Choroid plexus epithelial cell (primary cell): ENCODE measurements around the gene KHDC4.
"Not testable (repeated sequence)": the region's sequence is repeated elsewhere in the genome, so short reads cannot be mapped to it uniquely, and the experiment has no call there.

Experiments
- DNase-seq: peaks from one replicate; pipeline ENCODE4 v3.0.0-alpha.2; 2010; ENCODE audit warnings: low read depth
- H3K4me3 ChIP-seq: 2 replicates; pipeline ENCODE4 v1.5.1; 2011; ENCODE audit warnings: low read depth, mild to moderate bottlenecking, control low read depth, low read length, moderate library complexity
- CTCF ChIP-seq: conservative IDR thresholded peaks from 2 replicates; pipeline ENCODE4 v1.5.1; 2011; ENCODE audit warnings: low read depth, mild to moderate bottlenecking, control low read depth, inconsistent platforms, low read length, moderate library complexity

KHDC4 gene

GRCh38 chr1:155932081-155932480 lies 2.1 kb downstream of the KHDC4 start:
- no peak overlapping the region for H3K4me3 ChIP-seq
- DNase-seq: no peak
- TF ChIP-seq CTCF: no peak

DNA sequence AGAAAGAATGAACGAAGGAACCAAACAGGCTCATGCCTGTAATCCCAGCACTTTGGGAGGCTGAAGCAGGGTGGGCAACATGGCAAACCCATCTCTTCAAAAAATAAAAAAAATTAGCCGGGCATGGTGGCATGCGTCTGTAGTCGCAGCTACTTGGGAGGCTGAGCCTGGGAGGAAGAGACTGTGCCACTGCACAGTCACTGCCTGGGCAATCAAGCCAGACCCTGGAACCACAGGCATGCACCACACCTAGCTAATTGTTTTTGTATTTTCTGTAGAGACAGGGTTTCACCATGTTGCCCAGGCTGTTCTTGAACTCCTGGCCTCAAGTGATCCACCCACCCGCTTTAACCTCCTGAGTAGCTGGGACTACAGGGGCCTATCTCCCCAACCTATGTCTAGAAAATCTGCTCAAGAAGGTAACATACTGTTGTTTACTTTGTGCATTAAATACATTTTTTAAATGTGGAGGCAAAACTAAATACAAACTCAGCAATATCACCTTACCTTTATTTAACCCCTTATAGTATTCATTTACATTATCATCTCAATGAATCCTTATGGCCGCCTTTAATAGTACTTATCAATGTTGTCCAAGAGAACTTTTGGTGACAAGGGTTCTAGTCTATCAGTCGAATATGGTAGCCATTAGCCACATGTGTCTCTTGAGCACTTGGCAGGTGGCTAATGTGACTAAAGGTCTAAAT lies 2.7 kb downstream of the KHDC4 start:
- no peak for TF ChIP-seq CTCF
- H3K4me3 ChIP-seq: no peak overlapping the region

DNA sequence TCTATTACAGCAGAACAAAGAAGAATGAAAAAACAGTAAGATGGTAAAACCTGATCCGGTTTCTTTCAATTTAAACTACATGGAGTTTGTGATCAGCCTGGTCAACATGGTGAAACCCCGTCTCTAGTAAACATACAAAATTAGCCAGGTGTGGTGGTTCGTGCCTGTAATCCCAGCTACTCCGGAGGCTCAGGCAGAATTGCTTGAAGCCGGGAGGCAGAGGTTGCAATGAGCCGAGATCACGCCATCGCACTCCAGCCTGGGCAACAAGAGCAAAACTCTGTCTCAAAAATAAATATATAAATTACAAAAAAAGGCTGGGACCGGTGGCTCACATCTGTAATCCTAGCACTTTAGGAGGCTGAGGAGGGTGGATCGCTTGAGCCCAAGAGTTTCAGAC lies 3.5 kb downstream of the KHDC4 start:
- not testable (repeated sequence) for H3K4me3 ChIP-seq, DNase-seq

More for the DNA sequence above, 2.7 kb downstream of the KHDC4 start:
- no peak for DNase-seq

DNA sequence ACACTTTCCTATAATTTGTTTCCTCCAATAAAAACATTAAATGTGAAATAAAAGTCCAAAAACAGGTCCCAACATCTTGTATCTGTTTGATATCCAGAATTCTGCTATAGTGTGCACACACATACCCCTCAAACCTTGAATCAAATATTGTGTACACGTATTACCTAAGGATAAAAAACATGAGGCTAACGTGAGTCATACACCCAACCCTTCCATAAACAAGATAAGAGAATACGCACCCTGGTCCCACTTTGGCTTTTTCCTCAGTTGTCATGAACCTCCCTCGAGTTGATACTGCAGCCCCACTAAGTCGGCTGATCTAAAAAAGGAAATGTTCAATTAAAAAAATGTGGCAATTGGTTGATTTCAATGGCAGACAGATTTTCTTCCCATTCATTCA lies 5.2 kb downstream of the KHDC4 start:
- peak; percentile 41 for DNase-seq
- TF ChIP-seq CTCF: no peak
- no peak overlapping the region for H3K4me3 ChIP-seq

- TF ChIP-seq CTCF: no peak
- no peak for DNase-seq
- no peak overlapping the region for H3K4me3 ChIP-seq
These were observed 8.7 kb downstream of the KHDC4 start for GRCh38 chr1:155925506-155925905.

GRCh38 chr1:155920717-155921116 lies 13.5 kb downstream of the KHDC4 start:
- TF ChIP-seq CTCF: no peak
- DNase-seq: no peak
- H3K4me3 ChIP-seq: no peak overlapping the region

GRCh38 chr1:155919801-155920200 lies 14.4 kb downstream of the KHDC4 start:
- TF ChIP-seq CTCF: no peak
- DNase-seq: no peak
- H3K4me3 ChIP-seq: no peak overlapping the region

- no peak for TF ChIP-seq CTCF
- H3K4me3 ChIP-seq: no peak overlapping the region
- no peak for DNase-seq
These were observed 15.6 kb downstream of the KHDC4 start for GRCh38 chr1:155918660-155919059.
